HepG2 (cell line): ENCODE measurements around the gene CENPK. TPM values are rescaled to one million over a fixed set of nuclear protein-coding genes. Genes with fewer than 3 reads are reported as not detected.

Source experiments
- ATAC-seq: fragments of 200-7000 bp; cut with Tn5 transposase; 3 replicates; pipeline ENCODE4 v1.9.1; 2020; ENCODE audit warnings: mild to moderate bottlenecking, moderate library complexity
- BruUV-seq: library from RNA; stranded (reverse); fragments of 400-500 nt; replicated peaks from 2 replicates; lab custom pipeline; 2021; lab: Mats Ljungman, UMichigan
- CTCF ChIA-PET: fragments of 300-600 bp; formaldehyde crosslinking; extraction: SDS; loops from one replicate; lab custom pipeline; 2021; ENCODE audit warnings: low total read pairs, inconsistent platforms, low intra/inter-chr PET ratio; lab: Yijun Ruan, JAX
- POLR2A ChIA-PET: fragments of 350-600 bp; sonication (Branson Sonifier 250); formaldehyde crosslinking; loops from one replicate; lab custom pipeline; 2020; ENCODE audit warnings: antibody characterized with exemption, inconsistent platforms; lab: Yijun Ruan, JAX
- DNase-seq: peaks from one replicate; pipeline ENCODE4 v3.0.0-alpha.2; 2015; ENCODE audit warnings: low spot score
- FAIRE-seq: peaks from 3 replicates; lab custom pipeline; 2011; peaks lifted over from hg19 to GRCh38; lab: Jason Lieb, UNC
- H2AFZ ChIP-seq: one replicate; pipeline ENCODE4 v1.6.1; 2011; ENCODE audit warnings: low read length, inconsistent platforms
- H3K27ac ChIP-seq: fragments of 300-600 bp; 3 replicates; pipeline ENCODE4 v1.8.0; 2011; ENCODE audit warnings: mixed run types, mild to moderate bottlenecking, mixed read lengths, low read length, inconsistent platforms; ENCODE audit not compliant: insufficient read depth; ENCODE audit errors: extremely low read length
- H3K27me3 ChIP-seq, 2 experiments: fragments of 200-600 bp in 1 of 2; 2 replicates in 1 of 2; 3 replicates in 1 of 2; pipeline versions ENCODE4 v1.6.0 to v1.8.0; 2011; ENCODE audit warnings: low read length in 2 of 2, mild to moderate bottlenecking in 2 of 2, moderate library complexity in 2 of 2, inconsistent platforms in 1 of 2; ENCODE audit not compliant: insufficient read depth in 2 of 2, control insufficient read depth in 1 of 2
- H3K36me3 ChIP-seq, 2 experiments: fragments of 200-600 bp in 1 of 2; replicated peaks in 1 of 2; 2 replicates in 1 of 2; 3 replicates in 1 of 2; pipeline versions ENCODE4 v1.5.1 to v1.8.0; 2011; ENCODE audit warnings: low read length in 2 of 2, inconsistent platforms in 1 of 2; ENCODE audit not compliant: insufficient read depth in 2 of 2, control insufficient read depth in 1 of 2
- H3K4me1 ChIP-seq: 2 replicates; pipeline ENCODE4 v1.5.1; 2012; ENCODE audit warnings: low read length, inconsistent platforms; ENCODE audit not compliant: insufficient read depth
- H3K4me2 ChIP-seq: 2 replicates; pipeline ENCODE4 v1.6.0; 2011; ENCODE audit warnings: low read depth, low read length, inconsistent platforms
- H3K4me3 ChIP-seq, 3 experiments: fragments of 200-600 bp in 1 of 3; sonication (generic), shearing (Covaris generic) in 1 of 3; replicated peaks in 1 of 3; 2 replicates each; pipeline ENCODE4 v1.5.1; 2011 to 2016; ENCODE audit warnings: low read length in 3 of 3, inconsistent platforms in 2 of 3, low read depth in 2 of 3, mild to moderate bottlenecking in 2 of 3, control low read depth in 1 of 3, mixed read lengths in 1 of 3; ENCODE audit not compliant: insufficient read depth in 1 of 3
- H3K79me2 ChIP-seq: one replicate; pipeline ENCODE4 v1.6.1; 2011; ENCODE audit warnings: low read length, inconsistent platforms; ENCODE audit not compliant: insufficient read depth
- H3K9ac ChIP-seq: 2 replicates; pipeline ENCODE4 v1.6.0; 2011; ENCODE audit warnings: mild to moderate bottlenecking, low read depth, low read length, inconsistent platforms; ENCODE audit not compliant: insufficient read depth
- H3K9me3 ChIP-seq: 2 replicates; pipeline ENCODE4 v1.5.1; 2012; ENCODE audit warnings: mild to moderate bottlenecking, low read length
- H4K20me1 ChIP-seq: 2 replicates; pipeline ENCODE4 v1.6.0; 2011; ENCODE audit warnings: inconsistent platforms, mild to moderate bottlenecking, low read length, moderate library complexity; ENCODE audit not compliant: insufficient read depth
- GABPB1 ChIP-seq: IDR thresholded peaks from 2 replicates; pipeline ENCODE4 v1.6.1; 2016; ENCODE audit warnings: mild to moderate bottlenecking, missing genetic modification reagents, moderate library complexity, missing compliant biosample characterization
- KDM2A ChIP-seq: sonication (generic); formaldehyde crosslinking; IDR thresholded peaks from 2 replicates; pipeline ENCODE4 v1.4.0; 2020; ENCODE audit warnings: low read depth, missing genetic modification reagents, borderline replicate concordance
- MAF1 ChIP-seq: sonication (generic); formaldehyde crosslinking; IDR thresholded peaks from 2 replicates; pipeline ENCODE4 v1.5.0; 2020; ENCODE audit warnings: missing genetic modification reagents, borderline replicate concordance
- MAX ChIP-seq: IDR thresholded peaks from 2 replicates; pipeline ENCODE4 v1.6.1; 2012; ENCODE audit warnings: inconsistent platforms
- MYC ChIP-seq: sonication (generic); formaldehyde crosslinking; IDR thresholded peaks from 2 replicates; pipeline ENCODE4 v1.9.0; 2021; ENCODE audit warnings: missing genetic modification reagents, borderline replicate concordance
- NFE2L2 ChIP-seq: fragments of 150-350 bp; IDR thresholded peaks from 2 replicates; pipeline ENCODE4 v1.6.1; 2014; ENCODE audit warnings: low read length
- SAP130 ChIP-seq: IDR thresholded peaks from 2 replicates; pipeline ENCODE4 v1.6.1; 2016; ENCODE audit warnings: low read depth
- USF2 ChIP-seq, 2 experiments: sonication (generic) in 1 of 2; formaldehyde crosslinking in 1 of 2; IDR thresholded peaks; 2 replicates each; pipeline versions ENCODE4 v1.5.1 to v1.6.1; 2011 to 2020; ENCODE audit warnings: borderline replicate concordance in 1 of 2, low read depth in 1 of 2, low read length in 1 of 2, mild to moderate bottlenecking in 1 of 2, missing genetic modification reagents in 1 of 2, moderate library complexity in 1 of 2
- ZNF317 ChIP-seq: sonication (generic); formaldehyde crosslinking; IDR thresholded peaks from 2 replicates; pipeline ENCODE4 v1.5.0; 2020; ENCODE audit warnings: mild to moderate bottlenecking, missing genetic modification reagents
- ZNF605 ChIP-seq: sonication (generic); formaldehyde crosslinking; IDR thresholded peaks from 2 replicates; pipeline ENCODE4 v1.8.0; 2022; ENCODE audit warnings: mild to moderate bottlenecking, missing genetic modification reagents
- ZNF709 ChIP-seq: sonication (generic); formaldehyde crosslinking; IDR thresholded peaks from 2 replicates; pipeline ENCODE4 v1.5.0; 2020; ENCODE audit warnings: mild to moderate bottlenecking, missing genetic modification reagents
- ZNF747 ChIP-seq: sonication (generic); formaldehyde crosslinking; IDR thresholded peaks from 2 replicates; pipeline ENCODE4 v1.8.1; 2023; ENCODE audit warnings: missing genetic modification reagents, mild to moderate bottlenecking, borderline replicate concordance
- WGBS: methylation state at CpG from one replicate; pipeline ENCODE4 v1.1.6; 2017; ENCODE audit warnings: low lambda C conversion rate; 5-methylcytosine and 5-hydroxymethylcytosine counted together
- in situ Hi-C: cut with HindIII; loops from 2 replicates; pipeline ENCODE4 v1.10.0; 2017; ENCODE audit warnings: low pct_unique_long_range_greater_than_20kb; ENCODE audit not compliant: extremely low pct_ligation_motif_present
- intact Hi-C: fragments of 100-400 bp; cut with micrococcal nuclease; formaldehyde crosslinking; loops from one replicate; pipeline ENCODE4 v1.10.0; 2022; ENCODE audit not compliant: unreplicated experiment
- polyA plus RNA-seq, 8 experiments: library from polyadenylated mRNA; depleted of rRNA in 3 of 8; stranded (reverse) in 7 of 8; unstranded in 1 of 8; fragments of >200 nt; fragmentation: Illumina TruSeq in 4 of 8; extraction: Trizol in 4 of 8; gene quantifications; 2 replicates each; pipeline versions ENCODE4 v1.2.1 to v1.2.3, GENCODE V29; 2011 to 2016; ENCODE audit warnings: low read depth in 4 of 8, missing spikeins in 1 of 8, mixed read lengths in 1 of 8; ENCODE audit not compliant: insufficient read depth in 1 of 8
- total RNA-seq, 5 experiments: library from RNA; depleted of rRNA; stranded (reverse); fragments of >200 nt; fragmentation: Illumina TruSeq; extraction: Trizol; gene quantifications; 2 replicates each; pipeline ENCODE4 v1.2.3, GENCODE V29; 2016; ENCODE audit warnings: low read depth in 1 of 5

CENPK gene
- total and polyA plus RNA-seq, 2 of the 13 experiments (the other 11 are each of a cell fraction or from before 2014, with no cell fraction given): 14.3 to 54.4 TPM

GRCh38 chr5:65482296-65482735 lies 80.7 kb downstream of the CENPK start:
- Histone ChIP-seq H3K27me3 (no peaks in the 10 kb centered on the region; a peak in 1 of 5 replicates), H3K9ac (peak overlapping the region; percentile 58), H3K79me2 (no peaks in the 10 kb centered on the region), H3K9me3 (no peaks in the 10 kb centered on the region), H2AFZ (peak overlapping the region; percentile 96), H4K20me1 (no peaks in the 10 kb centered on the region), H3K4me1 (peaks cover 17% of the 10 kb centered on the region), H3K27ac (peak overlapping the region; percentile 37), H3K4me2 (peak overlapping the region; percentile 95), H3K36me3 (no peaks in the 10 kb centered on the region), H3K4me3 (peak overlapping the region; percentile 61 to 73 (median 67))
- intact Hi-C loops (loop anchor here (5.0 kb wide), 3 partner anchors 155 to 845 kb away; no protein-coding TSS in a partner anchor), in situ Hi-C loops (loop anchor here (5.0 to 25.0 kb wide), 5 partner anchors 265 to 845 kb away; no protein-coding TSS in a partner anchor)
- ChIA-PET CTCF (interaction anchor here (2.8 kb wide), 1 partner anchor 381 kb away, joined by 33 read pairs; no protein-coding TSS in a partner anchor), POLR2A (interaction anchor here (3.4 kb wide), 1 partner anchor 380 kb away, joined by 24 read pairs; no protein-coding TSS in a partner anchor)
- DNase-seq: no peak
- ATAC-seq: peak; percentile 17; the same call in 2 of the 3 replicates
- peak; percentile 2; the same call in 1 of the 2 replicates for TF ChIP-seq SAP130 (CRISPR knock-in tag)
- no peak for TF ChIP-seq MAF1 (CRISPR knock-in tag)
- no peak for FAIRE-seq
- TSS peak; percentile 66 for BruUV-seq
- WGBS: under 1% methylated on average over 6 of the region's 6 CpGs

DNA sequence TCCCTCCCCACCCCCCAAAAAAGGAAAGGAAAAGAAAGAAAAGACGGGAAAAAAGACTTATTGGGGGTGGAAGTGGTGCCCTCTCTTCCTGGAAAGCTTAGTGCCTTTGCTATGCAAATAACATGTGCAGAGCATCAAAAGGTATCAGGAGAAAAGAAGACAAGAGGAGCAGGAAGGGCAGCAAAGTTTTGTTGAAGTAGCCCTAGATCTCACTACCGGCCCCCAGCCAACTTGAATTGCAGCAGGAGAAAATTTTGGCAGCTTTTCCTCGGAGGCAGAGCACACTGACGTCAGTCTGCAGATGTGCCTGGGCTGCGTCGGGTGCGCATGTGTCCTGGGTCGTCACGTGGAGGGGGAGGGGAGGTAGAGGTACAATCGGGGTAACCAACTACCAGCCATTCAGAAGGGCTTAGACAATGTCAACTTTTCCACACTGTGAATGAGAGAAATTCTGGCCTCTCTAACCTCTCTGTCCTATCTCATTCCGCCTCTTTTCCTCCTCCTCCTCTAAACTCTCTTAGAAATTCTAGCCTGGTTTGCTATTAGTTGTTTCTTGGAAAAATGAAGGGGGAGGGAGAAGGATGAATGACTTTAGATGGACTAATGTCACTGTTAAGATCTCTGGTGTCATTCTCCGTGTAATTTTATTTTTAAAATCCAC lies 81.2 kb downstream of the CENPK start, which contains the start of gene ADAMTS6:
Gene ADAMTS6 (minus strand): TSS at position 286 of the 661 bp plus-strand sequence. CDS start 8,247 bp downstream, outside the sequence.
- Histone ChIP-seq H3K4me1 (peaks cover 17% of the 10 kb centered on the region), H2AFZ (peak within 1 kb of the TSS; percentile 96), H3K9me3 (no peaks in the 10 kb centered on the region), H3K27ac (peak within 1 kb of the TSS; percentile 56), H3K36me3 (no peaks in the 10 kb centered on the region), H3K9ac (peak within 1 kb of the TSS; percentile 65), H3K4me3 (peak within 1 kb of the TSS; percentile 61 to 73 (median 67)), H3K79me2 (no peaks in the 10 kb centered on the region), H4K20me1 (no peaks in the 10 kb centered on the region), H3K27me3 (no peaks in the 10 kb centered on the region; a peak in 1 of 5 replicates), H3K4me2 (peak within 1 kb of the TSS; percentile 95)
- DNase-seq (peak; percentile 70), ATAC-seq (peak; percentile 86), FAIRE-seq (peak; percentile 47)
- WGBS: under 1% methylated on average over 9 of the region's 12 CpGs
- in situ Hi-C loops: loop anchor here (5.0 to 25.0 kb wide), 5 partner anchors 264 to 844 kb away; no protein-coding TSS in a partner anchor
- intact Hi-C loops: loop anchor here (5.0 kb wide), 3 partner anchors 154 to 844 kb away; no protein-coding TSS in a partner anchor
- BruUV-seq: no TSS peak
- ChIA-PET POLR2A (interaction anchor here (0.8 to 3.4 kb wide), 2 partner anchors 82 to 379 kb away, joined by 3 to 24 read pairs; partner anchors contain the start of genes CENPK and PPWD1), CTCF (interaction anchor here (0.8 to 2.8 kb wide), 2 partner anchors 380 kb away, joined by 3 to 33 read pairs; no protein-coding TSS in a partner anchor)
- TF ChIP-seq ZNF747: 0 out of 2 replicates have a peak, but pooled peaks have one; percentile 28
- TF ChIP-seq USF2 (IDR thresholded peaks at IDR 0.05; ENCODE audit: low read depth, low read length): peak; percentile 91
- TF ChIP-seq USF2 (CRISPR knock-in tag; IDR thresholded peaks at IDR 0.05; ENCODE audit: borderline replicate concordance): peak; percentile 89; the same call in 1 of the 2 replicates
- TF ChIP-seq ZNF317 (CRISPR knock-in tag): no peak
- TF ChIP-seq KDM2A (CRISPR knock-in tag): 0 out of 2 replicates have a peak, but pooled peaks have one; percentile 44
- peak; percentile 25; the same call in 1 of the 2 replicates for TF ChIP-seq ZNF605
- peak; percentile 73 for TF ChIP-seq MAX
- TF ChIP-seq GABPB1 (CRISPR knock-in tag): no peak
- no peak for TF ChIP-seq ZNF709
- TF ChIP-seq NFE2L2: no peak
- TF ChIP-seq MYC (CRISPR knock-in tag): peak; percentile 47; the same call in 1 of the 2 replicates
